ENCODE results near the gene PRR22. TPM values are rescaled to one million over a fixed set of nuclear protein-coding genes. Genes with fewer than 3 reads are reported as not detected.
A peak's percentile ranks its signal among the peaks of the same experiment; 100 is the strongest.
"Not testable (repeated sequence)": the region's sequence is repeated elsewhere in the genome, so short reads cannot be mapped to it uniquely, and the experiment has no call there.

PRR22 gene
- total and polyA plus RNA-seq, 2 experiments from 2014 or later, result 0.13 to 2.9 TPM

GRCh38 chr19:5749505-5749904 is 35.0 kb downstream of the PRR22 start:
- TF ChIP-seq EZH2 (IDR thresholded peaks at IDR 0.05; ENCODE audit: borderline replicate concordance) (no peak), EZH2phosphoT487 (IDR thresholded peaks at IDR 0.05; ENCODE audit: low read depth, severe bottlenecking, unreplicated experiment) (no peak), CTCF (IDR thresholded peaks at IDR 0.05; ENCODE audit: poor library complexity) (no peak)
- Histone ChIP-seq H3K79me2 (no peaks in the 10 kb centered on the region), H3K9me2 (replicated peaks; ENCODE audit: insufficient read depth) (no peaks in the 10 kb centered on the region), H3K4me1 (ENCODE audit: insufficient read depth) (no peaks in the 10 kb centered on the region), H3K4me3 (no peak overlapping the region), H4K20me1 (ENCODE audit: insufficient read depth, poor library complexity, severe bottlenecking) (no peaks in the 10 kb centered on the region), H3K27me3 (no peaks in the 10 kb centered on the region), H3K36me3 (replicated peaks; ENCODE audit: insufficient read depth, low read depth) (no peaks in the 10 kb centered on the region), H2AFZ (no peak overlapping the region), H3K4me2 (no peak overlapping the region), H3K9me3 (ENCODE audit: low read depth) (no peaks in the 10 kb centered on the region), H3K27ac (no peak overlapping the region)
- 91% methylated on average over 5 of the region's 5 CpGs for WGBS (ENCODE audit: low lambda C conversion rate, missing lambda C conversion rate)
- no peak for DNase-seq (ENCODE audit: low spot score)

- H3K27me3 ChIP-seq; H3K4me2 ChIP-seq; H3K9me2 ChIP-seq (replicated peaks; ENCODE audit: insufficient read depth); H4K20me1 ChIP-seq (ENCODE audit: insufficient read depth, poor library complexity, severe bottlenecking); H3K36me3 ChIP-seq (replicated peaks; ENCODE audit: insufficient read depth, low read depth); H2AFZ ChIP-seq; DNase-seq (ENCODE audit: low spot score); H3K4me1 ChIP-seq (ENCODE audit: insufficient read depth); H3K27ac ChIP-seq; H3K9me3 ChIP-seq (ENCODE audit: low read depth); H3K4me3 ChIP-seq; H3K79me2 ChIP-seq: not testable (repeated sequence)
- WGBS (ENCODE audit: low lambda C conversion rate, missing lambda C conversion rate), result 66% methylated on average over 6 of the region's 6 CpGs
These were observed 35.6 kb downstream of the PRR22 start for GRCh38 chr19:5748920-5749319.

- not testable (repeated sequence) for H3K9me3 ChIP-seq (ENCODE audit: low read depth); H3K9me2 ChIP-seq (replicated peaks; ENCODE audit: insufficient read depth); H3K4me1 ChIP-seq (ENCODE audit: insufficient read depth); H2AFZ ChIP-seq; H3K79me2 ChIP-seq; H3K27ac ChIP-seq; DNase-seq (ENCODE audit: low spot score); H4K20me1 ChIP-seq (ENCODE audit: insufficient read depth, poor library complexity, severe bottlenecking); H3K4me2 ChIP-seq; H3K4me3 ChIP-seq; H3K27me3 ChIP-seq; H3K36me3 ChIP-seq (replicated peaks; ENCODE audit: insufficient read depth, low read depth)
- 93% methylated on average over 10 of the region's 10 CpGs for WGBS (ENCODE audit: low lambda C conversion rate, missing lambda C conversion rate)
These were observed 39.5 kb downstream of the PRR22 start for GRCh38 chr19:5744999-5745398.

GRCh38 chr19:5743630-5744029 is 40.9 kb downstream of the PRR22 start:
- no peaks in the 10 kb centered on the region for H3K4me1 ChIP-seq (ENCODE audit: insufficient read depth)
- no peak overlapping the region for H3K4me3 ChIP-seq
- H4K20me1 ChIP-seq (ENCODE audit: insufficient read depth, poor library complexity, severe bottlenecking), result no peaks in the 10 kb centered on the region
- no peaks in the 10 kb centered on the region for H3K27me3 ChIP-seq
- H3K4me2 ChIP-seq, result no peak overlapping the region
- H3K9me3 ChIP-seq (ENCODE audit: low read depth), result no peaks in the 10 kb centered on the region
- no peak for TF ChIP-seq CTCF (IDR thresholded peaks at IDR 0.05; ENCODE audit: poor library complexity)
- no peaks in the 10 kb centered on the region for H3K9me2 ChIP-seq (replicated peaks; ENCODE audit: insufficient read depth)
- H3K36me3 ChIP-seq (replicated peaks; ENCODE audit: insufficient read depth, low read depth), result no peaks in the 10 kb centered on the region
- H3K27ac ChIP-seq, result no peak overlapping the region
- no peak overlapping the region for H2AFZ ChIP-seq
- H3K79me2 ChIP-seq, result no peaks in the 10 kb centered on the region
- DNase-seq (ENCODE audit: low spot score), result peak; percentile 13

GRCh38 chr19:5742051-5742450 is 42.5 kb downstream of the PRR22 start:
- Histone ChIP-seq H3K4me3 (no peak overlapping the region), H3K36me3 (replicated peaks; ENCODE audit: insufficient read depth, low read depth) (no peaks in the 10 kb centered on the region), H3K9me2 (replicated peaks; ENCODE audit: insufficient read depth) (no peaks in the 10 kb centered on the region), H3K4me2 (no peak overlapping the region), H2AFZ (no peak overlapping the region), H3K4me1 (ENCODE audit: insufficient read depth) (no peaks in the 10 kb centered on the region), H3K79me2 (no peaks in the 10 kb centered on the region), H3K27me3 (no peaks in the 10 kb centered on the region), H3K9me3 (ENCODE audit: low read depth) (no peaks in the 10 kb centered on the region), H4K20me1 (ENCODE audit: insufficient read depth, poor library complexity, severe bottlenecking) (no peaks in the 10 kb centered on the region), H3K27ac (no peak overlapping the region)
- 83% methylated on average over 19 of the region's 19 CpGs for WGBS (ENCODE audit: low lambda C conversion rate, missing lambda C conversion rate)
- TF ChIP-seq EZH2phosphoT487 (IDR thresholded peaks at IDR 0.05; ENCODE audit: low read depth, severe bottlenecking, unreplicated experiment) (no peak), EZH2 (IDR thresholded peaks at IDR 0.05; ENCODE audit: borderline replicate concordance) (no peak), CTCF (IDR thresholded peaks at IDR 0.05; ENCODE audit: poor library complexity) (no peak)
- no peak for DNase-seq (ENCODE audit: low spot score)

Data from hepatocyte (in vitro differentiated cells).